Smooth muscle cell (in vitro differentiated cells): ENCODE measurements around the gene KY. TPM values are rescaled to one million over a fixed set of nuclear protein-coding genes. Genes with fewer than 3 reads are reported as not detected.

ENCODE experiments used
- DNase-seq: peaks from one replicate; lab custom pipeline; 2025; ENCODE audit not compliant: unreplicated experiment; lab: John Stamatoyannopoulos, UW
- H2AFZ ChIP-seq: fragments of 200-600 bp; sonication (generic); 2 replicates; pipeline ENCODE4 v1.6.0; 2016; ENCODE audit warnings: antibody characterized with exemption, low read depth, mild to moderate bottlenecking
- H3F3A ChIP-seq: fragments of 200-600 bp; sonication (generic); 2 replicates; pipeline ENCODE4 v1.6.0; 2017; ENCODE audit warnings: antibody characterized with exemption, low read depth
- H3K27ac ChIP-seq: fragments of 200-600 bp; sonication (generic); 2 replicates; pipeline ENCODE4 v1.5.1; 2016; ENCODE audit warnings: low read depth, mild to moderate bottlenecking
- H3K27me3 ChIP-seq: fragments of 200-600 bp; sonication (generic); 2 replicates; pipeline ENCODE4 v1.6.1; 2016; ENCODE audit warnings: low read depth, mild to moderate bottlenecking
- H3K36me3 ChIP-seq: fragments of 200-600 bp; sonication (generic); 2 replicates; pipeline ENCODE4 v1.5.1; 2016; ENCODE audit warnings: low read depth
- H3K4me1 ChIP-seq: fragments of 200-600 bp; sonication (generic); 2 replicates; pipeline ENCODE4 v1.5.1; 2016; ENCODE audit warnings: low read depth
- H3K4me2 ChIP-seq: fragments of 200-600 bp; sonication (generic); 2 replicates; pipeline ENCODE4 v1.6.0; 2016; ENCODE audit warnings: mild to moderate bottlenecking
- H3K4me3 ChIP-seq: fragments of 200-600 bp; sonication (generic); 2 replicates; pipeline ENCODE4 v1.5.1; 2016; ENCODE audit warnings: mild to moderate bottlenecking
- H3K79me2 ChIP-seq: fragments of 200-600 bp; sonication (generic); 2 replicates; pipeline ENCODE4 v1.6.0; 2016; ENCODE audit warnings: low read depth, mild to moderate bottlenecking
- H3K9ac ChIP-seq: fragments of 200-600 bp; sonication (generic); 2 replicates; pipeline ENCODE4 v1.6.0; 2016; ENCODE audit warnings: low read depth
- H3K9me3 ChIP-seq: fragments of 200-600 bp; sonication (generic); replicated peaks from 2 replicates; pipeline ENCODE4 v1.5.1; 2016; ENCODE audit warnings: low read depth
- H4K20me1 ChIP-seq: fragments of 200-600 bp; sonication (generic); 2 replicates; pipeline ENCODE4 v1.6.0; 2016; ENCODE audit warnings: low read depth
- CTCF ChIP-seq: fragments of 200-600 bp; sonication (generic); IDR thresholded peaks from 2 replicates; pipeline ENCODE4 v1.5.1; 2017; ENCODE audit warnings: borderline replicate concordance, mild to moderate bottlenecking, antibody characterized with exemption; ENCODE audit not compliant: insufficient read depth, poor library complexity, severe bottlenecking
- WGBS: methylation state at CpG from one replicate; pipeline ENCODE4 v1.1.7; 2016; ENCODE audit warnings: low lambda C conversion rate; 5-methylcytosine and 5-hydroxymethylcytosine counted together
- polyA plus RNA-seq: library from polyadenylated mRNA; unstranded; fragments of >200 nt; fragmentation: Nextera tagmentation; extraction: Ambion mirVana; gene quantifications from 2 replicates; pipeline ENCODE4 v1.2.1, GENCODE V29; 2016
- total RNA-seq: library from RNA; depleted of rRNA; stranded (reverse); fragments of >200 nt; gene quantifications from 2 replicates; pipeline ENCODE4 v1.2.3, GENCODE V29; 2014

The KY gene
- total and polyA plus RNA-seq, 2 experiments from 2014 or later: 0.07 to 0.09 TPM

- no peak overlapping the region for H2AFZ ChIP-seq
- no peaks in the 10 kb centered on the region for H3K27me3 ChIP-seq
- H3K79me2 ChIP-seq: no peaks in the 10 kb centered on the region
- H3K4me3 ChIP-seq: no peak overlapping the region
- H3K4me2 ChIP-seq: no peak overlapping the region
- H3F3A ChIP-seq: no peaks in the 10 kb centered on the region
- no peak for DNase-seq
- WGBS: 87% methylated on average over 3 of the region's 3 CpGs
- H3K36me3 ChIP-seq: no peaks in the 10 kb centered on the region
- no peak for TF ChIP-seq CTCF
- H3K9ac ChIP-seq: no peak overlapping the region
- H3K27ac ChIP-seq: no peak overlapping the region
- no peaks in the 10 kb centered on the region for H4K20me1 ChIP-seq
- no peaks in the 10 kb centered on the region for H3K4me1 ChIP-seq
- no peaks in the 10 kb centered on the region for H3K9me3 ChIP-seq
Observed at GRCh38 chr3:134621854-134622253, 29.0 kb downstream of the KY start.

- Histone ChIP-seq H3K27ac (no peak overlapping the region), H2AFZ (no peak overlapping the region), H3K79me2 (no peaks in the 10 kb centered on the region), H3K9ac (no peak overlapping the region), H3K27me3 (no peaks in the 10 kb centered on the region), H4K20me1 (no peaks in the 10 kb centered on the region), H3F3A (no peaks in the 10 kb centered on the region), H3K4me2 (no peak overlapping the region), H3K36me3 (no peaks in the 10 kb centered on the region), H3K9me3 (no peaks in the 10 kb centered on the region), H3K4me1 (no peaks in the 10 kb centered on the region), H3K4me3 (no peak overlapping the region)
- no peak for TF ChIP-seq CTCF
- 88% methylated on average over 5 of the region's 5 CpGs for WGBS
- DNase-seq: no peak
Observed at GRCh38 chr3:134620476-134621115, 30.2 kb downstream of the KY start.

- Histone ChIP-seq H3K27ac (no peak overlapping the region), H3K4me1 (no peaks in the 10 kb centered on the region), H3K36me3 (no peaks in the 10 kb centered on the region), H3K79me2 (no peaks in the 10 kb centered on the region), H3F3A (no peaks in the 10 kb centered on the region), H3K4me2 (no peak overlapping the region), H4K20me1 (no peaks in the 10 kb centered on the region), H3K4me3 (no peak overlapping the region), H3K27me3 (no peaks in the 10 kb centered on the region), H3K9me3 (no peaks in the 10 kb centered on the region), H2AFZ (no peak overlapping the region), H3K9ac (no peak overlapping the region)
- 92% methylated on average over 8 of the region's 8 CpGs for WGBS
- TF ChIP-seq CTCF: no peak
- DNase-seq: no peak
Observed at GRCh38 chr3:134619884-134620445, 30.9 kb downstream of the KY start.

- no peaks in the 10 kb centered on the region for H3K4me1 ChIP-seq
- no peak for DNase-seq
Observed at GRCh38 chr3:134619301-134619615, 31.6 kb downstream of the KY start.

More at GRCh38 chr3:134619301-134619615, 31.6 kb downstream of the KY start:
- Histone ChIP-seq H3K9me3 (no peaks in the 10 kb centered on the region), H2AFZ (no peak overlapping the region), H3K27me3 (no peaks in the 10 kb centered on the region), H3K27ac (no peak overlapping the region), H4K20me1 (no peaks in the 10 kb centered on the region), H3K36me3 (no peaks in the 10 kb centered on the region), H3K4me3 (no peak overlapping the region), H3F3A (no peaks in the 10 kb centered on the region), H3K79me2 (no peaks in the 10 kb centered on the region), H3K9ac (no peak overlapping the region), H3K4me2 (no peak overlapping the region)
- no peak for TF ChIP-seq CTCF
- WGBS: 84% methylated on average over 2 of the region's 2 CpGs
